IMR-90 (cell line): ENCODE results near the gene ITM2C. TPM values are rescaled to one million over a fixed set of nuclear protein-coding genes. Genes with fewer than 3 reads are reported as not detected.

Experiments used
- ATAC-seq: fragments of 200-7000 bp; cut with Tn5 transposase; 2 replicates; pipeline ENCODE4 v1.9.1; 2020; ENCODE audit warnings: low read depth, mild to moderate bottlenecking, moderate library complexity
- BruUV-seq: library from RNA; stranded (reverse); fragments of 400-500 nt; replicated peaks from 2 replicates; lab custom pipeline; 2021; lab: Mats Ljungman, UMichigan
- CTCF ChIA-PET: fragments of 300-600 bp; formaldehyde crosslinking; extraction: SDS; loops from one replicate; lab custom pipeline; 2021; ENCODE audit warnings: antibody characterized with exemption; lab: Yijun Ruan, JAX
- POLR2A ChIA-PET: fragments of 300-600 bp; sonication (Branson Sonifier 250); formaldehyde crosslinking; loops from one replicate; lab custom pipeline; 2022; ENCODE audit warnings: antibody characterized with exemption; ENCODE audit not compliant: unreplicated experiment; lab: Charles Lee
- DNase-seq: peaks from one replicate; pipeline ENCODE4 v3.0.0; 2013
- H2AFZ ChIP-seq: replicated peaks from 2 replicates; pipeline ENCODE3; 2013; ENCODE audit warnings: low read length, mild to moderate bottlenecking; ENCODE audit not compliant: poor library complexity
- H2AK5ac ChIP-seq: 2 replicates; pipeline ENCODE4 v1.6.1; 2013; ENCODE audit warnings: low read depth, low read length, inconsistent platforms
- H2AK9ac ChIP-seq: replicated peaks from 2 replicates; pipeline ENCODE3; 2013; ENCODE audit warnings: mild to moderate bottlenecking, low read depth, low read length, moderate library complexity; ENCODE audit not compliant: poor library complexity
- H2BK120ac ChIP-seq: 2 replicates; pipeline ENCODE4 v1.6.1; 2013; ENCODE audit warnings: low read depth, low read length, inconsistent platforms
- H2BK15ac ChIP-seq: 3 replicates; pipeline ENCODE4 v1.6.1; 2013; ENCODE audit warnings: low read depth, low read length, inconsistent platforms
- H2BK20ac ChIP-seq: 2 replicates; pipeline ENCODE4 v1.6.1; 2013; ENCODE audit warnings: low read depth, mild to moderate bottlenecking, inconsistent platforms, low read length, moderate library complexity
- H2BK5ac ChIP-seq: 2 replicates; pipeline ENCODE4 v1.6.1; 2013; ENCODE audit warnings: mild to moderate bottlenecking, low read depth, low read length, inconsistent platforms; ENCODE audit not compliant: poor library complexity, severe bottlenecking
- H3K14ac ChIP-seq: replicated peaks from 2 replicates; pipeline ENCODE4 v1.6.1; 2013; ENCODE audit warnings: low read depth, low read length, inconsistent platforms
- H3K18ac ChIP-seq: 2 replicates; pipeline ENCODE4 v1.6.1; 2013; ENCODE audit warnings: low read depth, low read length, control low read depth
- H3K23ac ChIP-seq: 2 replicates; pipeline ENCODE4 v1.6.1; 2013; ENCODE audit warnings: low read depth, low read length, inconsistent platforms
- H3K27ac ChIP-seq: 2 replicates; pipeline ENCODE4 v1.5.1; 2013; ENCODE audit warnings: mild to moderate bottlenecking, control low read depth, low read length; ENCODE audit not compliant: insufficient read depth
- H3K27me3 ChIP-seq: 2 replicates; pipeline ENCODE4 v1.6.1; 2013; ENCODE audit warnings: low read length; ENCODE audit not compliant: control insufficient read depth, insufficient read depth
- H3K36me3 ChIP-seq: 2 replicates; pipeline ENCODE4 v1.6.1; 2013; ENCODE audit warnings: low read length, mixed read lengths; ENCODE audit not compliant: control insufficient read depth, insufficient read depth
- H3K4ac ChIP-seq: 2 replicates; pipeline ENCODE4 v1.6.1; 2013; ENCODE audit warnings: low read depth, low read length, inconsistent platforms
- H3K4me1 ChIP-seq: 2 replicates; pipeline ENCODE4 v1.6.1; 2013; ENCODE audit warnings: low read length, mixed read lengths; ENCODE audit not compliant: control insufficient read depth, insufficient read depth
- H3K4me2 ChIP-seq: 2 replicates; pipeline ENCODE4 v1.6.1; 2013; ENCODE audit warnings: low read depth, mild to moderate bottlenecking, control low read depth, low read length, moderate library complexity
- H3K4me3 ChIP-seq: 2 replicates; pipeline ENCODE4 v1.5.1; 2013; ENCODE audit warnings: low read depth, mild to moderate bottlenecking, control low read depth, low read length, moderate library complexity; ENCODE audit not compliant: insufficient read depth
- H3K56ac ChIP-seq: 2 replicates; pipeline ENCODE4 v1.6.1; 2013; ENCODE audit warnings: low read length, inconsistent platforms; ENCODE audit not compliant: insufficient read depth; ENCODE audit errors: extremely low read depth
- H3K79me1 ChIP-seq, 2 experiments: 2 replicates each; pipeline ENCODE4 v1.6.1; 2013; ENCODE audit warnings: low read length in 2 of 2, inconsistent platforms in 1 of 2, low read depth in 1 of 2
- H3K9ac ChIP-seq: 2 replicates; pipeline ENCODE4 v1.6.1; 2013; ENCODE audit warnings: low read depth, low read length, control low read depth
- H3K9me1 ChIP-seq: 2 replicates; pipeline ENCODE4 v1.6.1; 2013; ENCODE audit warnings: low read length, inconsistent platforms; ENCODE audit not compliant: insufficient read depth
- H3K9me3 ChIP-seq: 2 replicates; pipeline ENCODE4 v1.6.1; 2013; ENCODE audit warnings: low read length; ENCODE audit not compliant: control insufficient read depth, insufficient read depth
- H4K20me1 ChIP-seq: 2 replicates; pipeline ENCODE4 v1.6.1; 2013; ENCODE audit warnings: low read length, inconsistent platforms; ENCODE audit not compliant: insufficient read depth
- H4K5ac ChIP-seq: 2 replicates; pipeline ENCODE4 v1.6.1; 2013; ENCODE audit warnings: mild to moderate bottlenecking, low read depth, low read length, control low read depth
- H4K8ac ChIP-seq, 2 experiments: 2 replicates each; pipeline ENCODE4 v1.6.1; 2013; ENCODE audit warnings: low read depth in 2 of 2, low read length in 2 of 2, control low read depth in 1 of 2, inconsistent platforms in 1 of 2
- H4K91ac ChIP-seq: 2 replicates; pipeline ENCODE4 v1.6.1; 2013; ENCODE audit warnings: low read depth, low read length, inconsistent platforms; ENCODE audit not compliant: insufficient read depth
- MAFK ChIP-seq: IDR thresholded peaks from 2 replicates; pipeline ENCODE4 v1.6.1; 2012; ENCODE audit warnings: low read depth, low read length, improper control_type of control experiment
- POLR2A ChIP-seq: IDR thresholded peaks from 2 replicates; pipeline ENCODE4 v1.6.1; 2012; ENCODE audit warnings: mild to moderate bottlenecking, low read depth, low read length
- RFX5 ChIP-seq: IDR thresholded peaks from 2 replicates; pipeline ENCODE4 v1.8.0; 2012; ENCODE audit warnings: low read depth, mild to moderate bottlenecking, low read length, moderate library complexity
- USF2 ChIP-seq: fragments of 150-350 bp; IDR thresholded peaks from 2 replicates; pipeline ENCODE4 v1.6.1; 2017; ENCODE audit warnings: mild to moderate bottlenecking, antibody characterized with exemption, low read length, low read depth
- WGBS, 2 experiments: methylation state at CpG; one replicate each; pipeline versions ENCODE4 v1.1.5 to v1.1.7; 2013; ENCODE audit warnings: missing lambda C conversion rate in 2 of 2; ENCODE audit not compliant: insufficient read length in 1 of 2; ENCODE audit errors: extremely low coverage in 2 of 2; 5-methylcytosine and 5-hydroxymethylcytosine counted together
- dilution Hi-C: fragments of 300-500 bp; cut with HindIII; formaldehyde crosslinking; loops from one replicate; pipeline ENCODE4 v1.14.3; 2018; ENCODE audit warnings: low sequenced_read_pairs; ENCODE audit not compliant: unreplicated experiment
- in situ Hi-C: fragments of 300-500 bp; cut with MboI; formaldehyde crosslinking; loops from 3 replicates; pipeline ENCODE4 v1.14.3; 2019; ENCODE audit warnings: low sequenced_read_pairs, inconsistent platforms, mixed read lengths
- intact Hi-C: fragments of 100-400 bp; cut with micrococcal nuclease; formaldehyde crosslinking; loops from 2 replicates; pipeline ENCODE4 v1.10.0; 2022
- polyA plus RNA-seq, 3 experiments: library from polyadenylated mRNA; depleted of rRNA; stranded (reverse); fragments of >200 nt; gene quantifications; 2 replicates each; pipeline ENCODE4 v1.2.3, GENCODE V29; 2012; ENCODE audit warnings: low replicate concordance in 1 of 3
- total RNA-seq: library from RNA; depleted of rRNA; stranded (reverse); fragments of >200 nt; gene quantifications from 2 replicates; pipeline ENCODE4 v1.2.3, GENCODE V29; 2012

The ITM2C gene
- total and polyA plus RNA-seq, 2 of the 4 experiments (the other 2 are of a cell fraction) = 46.8 to 274 TPM

- Histone ChIP-seq H3K79me1 (no peaks in the 10 kb centered on the region), H3K14ac (no peak overlapping the region), H2BK120ac (no peak overlapping the region), H3K27ac (no peak overlapping the region), H3K23ac (no peak overlapping the region), H3K18ac (no peak overlapping the region), H3K4me3 (no peak overlapping the region), H3K27me3 (peaks cover 30% of the 10 kb centered on the region), H2AK9ac (no peak overlapping the region), H3K4ac (no peak overlapping the region), H2BK15ac (no peak overlapping the region), H2AFZ (no peak overlapping the region), H4K8ac (no peak overlapping the region), H2BK20ac (no peak overlapping the region), H2BK5ac (no peak overlapping the region), H3K9me3 (no peaks in the 10 kb centered on the region), H4K20me1 (no peaks in the 10 kb centered on the region), H2AK5ac (no peak overlapping the region), H3K9ac (no peak overlapping the region), H4K91ac (no peak overlapping the region), H3K4me2 (no peak overlapping the region), H3K9me1 (no peaks in the 10 kb centered on the region), H3K56ac (no peak overlapping the region), H4K5ac (no peak overlapping the region), H3K4me1 (no peaks in the 10 kb centered on the region), H3K36me3 (no peaks in the 10 kb centered on the region)
- no peak for ATAC-seq
- TF ChIP-seq RFX5 (no peak), USF2 (no peak), POLR2A (no peak), MAFK (peak; percentile 60)
- DNase-seq = no peak
- in situ Hi-C loops = no loop called here
- no TSS peak for BruUV-seq
- ChIA-PET CTCF (no interaction called here), POLR2A (no interaction called here)
- WGBS, 2 experiments = 91% methylated on average over 8 of the region's 16 CpGs; no CpG with 5 or more reads in 1 of the 2 experiments
- dilution Hi-C loops = no loop called here
- intact Hi-C loops = no loop called here
These were observed 58.4 kb downstream of the ITM2C start for GRCh38 chr2:230922951-230923717.
